CD4-positive, alpha-beta memory T cell (primary cell): ENCODE data around the gene SLC16A7. TPM values are rescaled to one million over a fixed set of nuclear protein-coding genes. Genes with fewer than 3 reads are reported as not detected.
A peak's percentile ranks its signal among the peaks of the same experiment; 100 is the strongest.

Experiments used
- CTCF ChIA-PET: fragments of 350-600 bp; sonication (Branson Sonifier 250); formaldehyde crosslinking; loops from one replicate; lab custom pipeline; 2021; ENCODE audit warnings: inconsistent platforms; ENCODE audit not compliant: partially characterized antibody; lab: Charles Lee
- POLR2A ChIA-PET: fragments of 350-600 bp; sonication (Branson Sonifier 250); formaldehyde crosslinking; loops from one replicate; lab custom pipeline; 2021; ENCODE audit not compliant: partially characterized antibody; lab: Charles Lee
- DNase-seq, 5 donors: peaks; one replicate each; pipeline versions ENCODE4 v3.0.0 to v3.0.0-alpha.2; 2020 to 2022; ENCODE audit warnings: mixed read lengths in 1 of 5
- H3K27ac ChIP-seq: one replicate; pipeline ENCODE4 v1.7.0; 2013; ENCODE audit warnings: low read depth, low read length
- H3K27me3 ChIP-seq: 2 replicates; pipeline ENCODE4 v1.7.0; 2013; ENCODE audit warnings: mild to moderate bottlenecking, low read length, moderate library complexity; ENCODE audit not compliant: insufficient read depth
- H3K36me3 ChIP-seq: 2 replicates; pipeline ENCODE4 v1.7.0; 2013; ENCODE audit warnings: mild to moderate bottlenecking, low read length, moderate library complexity; ENCODE audit not compliant: insufficient read depth
- H3K4me1 ChIP-seq: 2 replicates; pipeline ENCODE4 v1.7.0; 2013; ENCODE audit warnings: mild to moderate bottlenecking, low read length, moderate library complexity; ENCODE audit not compliant: insufficient read depth
- H3K4me3 ChIP-seq, 2 donors: one replicate each; pipeline ENCODE4 v1.7.0; 2013; ENCODE audit warnings: low read length in 2 of 2, mild to moderate bottlenecking in 1 of 2
- H3K9me3 ChIP-seq, 2 donors: one replicate each; pipeline ENCODE4 v1.7.0; 2013; ENCODE audit warnings: low read length in 2 of 2, control low read depth in 1 of 2; ENCODE audit not compliant: control insufficient read depth in 1 of 2
- H3K27ac Mint-ChIP-seq, 7 donors: one replicate each; pipeline ENCODE4 v1.8.0; 2020 to 2021; ENCODE audit warnings: mixed read lengths in 7 of 7, mild to moderate bottlenecking in 6 of 7, inconsistent platforms in 3 of 7, moderate library complexity in 3 of 7
- H3K27me3 Mint-ChIP-seq, 2 donors: one replicate each; pipeline ENCODE4 v1.8.0; 2020 to 2021; ENCODE audit warnings: mixed read lengths in 2 of 2
- H3K36me3 Mint-ChIP-seq, 2 donors: one replicate each; pipeline ENCODE4 v1.8.0; 2020 to 2021; ENCODE audit warnings: mixed read lengths in 2 of 2, inconsistent platforms in 1 of 2, mild to moderate bottlenecking in 1 of 2
- H3K4me1 Mint-ChIP-seq, 4 donors: one replicate each; pipeline ENCODE4 v1.8.0; 2020 to 2021; ENCODE audit warnings: mixed read lengths in 4 of 4, mild to moderate bottlenecking in 1 of 4
- H3K4me3 Mint-ChIP-seq, 8 donors: one replicate each; pipeline ENCODE4 v1.8.0; 2020 to 2021; ENCODE audit warnings: mixed read lengths in 8 of 8, mild to moderate bottlenecking in 7 of 8, moderate library complexity in 6 of 8, inconsistent platforms in 3 of 8
- H3K9me3 Mint-ChIP-seq, 8 donors: one replicate each; pipeline ENCODE4 v1.8.0; 2020 to 2021; ENCODE audit warnings: mixed read lengths in 8 of 8, mild to moderate bottlenecking in 5 of 8, inconsistent platforms in 3 of 8, moderate library complexity in 1 of 8
- intact Hi-C: fragments of 100-400 bp; cut with micrococcal nuclease; formaldehyde crosslinking; loops from one replicate; pipeline ENCODE4 v1.15.1; 2023
- polyA plus RNA-seq, 2 donors: library from polyadenylated mRNA; unstranded; fragments of 300-500 nt; fragmentation: Illumina TruSeq; gene quantifications; one replicate each; pipeline ENCODE4 v1.2.3, GENCODE V29; 2021
- total RNA-seq, 2 experiments: library from RNA; stranded (reverse); gene quantifications; one replicate each; pipeline ENCODE4 v1.2.3, GENCODE V29; 2021

Gene SLC16A7
- total and polyA plus RNA-seq, 4 experiments from 2014 or later = 20.3 to 52.9 (median 37.7) TPM

DNA sequence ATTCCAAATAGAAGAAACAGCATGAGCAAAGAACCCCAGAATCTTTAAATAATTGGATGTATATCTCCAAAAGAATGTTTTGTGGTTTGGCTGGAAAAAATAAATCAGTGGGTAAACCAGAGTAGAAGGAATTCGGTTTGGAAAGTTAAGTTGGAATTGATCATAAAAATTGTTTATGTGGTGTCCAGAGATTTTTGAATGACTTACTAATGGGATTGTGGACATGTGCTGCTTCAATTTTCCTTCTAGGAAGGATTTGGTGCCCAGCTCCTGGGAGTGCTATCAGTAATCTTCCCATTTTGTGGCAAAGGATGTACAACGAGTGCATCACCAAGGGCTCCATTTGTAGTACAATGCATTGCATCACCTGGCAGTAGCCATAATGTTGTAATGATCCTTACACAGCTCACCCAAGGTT, 224.8 kb downstream of the SLC16A7 start:
- H3K9me3 Mint-ChIP-seq = peaks cover 0 to 5% (median 2%) of the 10 kb centered on the region in 8 donors
- ChIA-PET POLR2A (no interaction called here), CTCF (no interaction called here)
- intact Hi-C loops = no loop called here
- Histone ChIP-seq H3K4me1 (no peaks in the 10 kb centered on the region), H3K4me3 (no peak overlapping the region), H3K9me3 (no peaks in the 10 kb centered on the region), H3K27me3 (no peaks in the 10 kb centered on the region), H3K36me3 (no peaks in the 10 kb centered on the region), H3K27ac (no peak overlapping the region)
- no peak overlapping the region for H3K4me3 Mint-ChIP-seq
- DNase-seq = no peak
- H3K27me3 Mint-ChIP-seq = no peaks in the 10 kb centered on the region
- H3K36me3 Mint-ChIP-seq = no peaks in the 10 kb centered on the region
- no peak overlapping the region for H3K27ac Mint-ChIP-seq
- peaks cover 0 to 2% (median 0%) of the 10 kb centered on the region in 4 donors for H3K4me1 Mint-ChIP-seq

DNA sequence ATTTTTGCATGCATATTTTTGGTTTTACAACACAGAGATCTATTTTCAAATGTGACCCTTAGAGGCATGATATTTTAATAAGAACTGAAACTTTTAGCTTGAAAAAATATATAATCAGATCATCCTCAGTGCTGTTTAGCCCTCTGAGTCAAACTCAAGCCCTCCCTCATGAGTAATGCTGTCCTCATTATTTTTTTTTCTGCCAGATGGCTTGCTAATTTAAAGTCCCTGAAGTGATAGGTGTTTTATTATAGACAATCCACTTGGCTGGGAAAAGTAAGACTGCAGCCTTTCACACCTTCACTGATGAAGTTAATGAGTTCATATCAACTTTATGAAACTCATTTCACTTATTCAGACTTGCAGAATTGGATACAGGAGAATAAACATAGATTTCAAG, 227.7 kb downstream of the SLC16A7 start:
- POLR2A ChIA-PET = no interaction called here
- H3K27me3 ChIP-seq = no peaks in the 10 kb centered on the region
- peaks cover 0 to 2% (median 0%) of the 10 kb centered on the region in 8 donors for H3K9me3 Mint-ChIP-seq
- no peaks in the 10 kb centered on the region for H3K36me3 ChIP-seq
- H3K27ac ChIP-seq = no peak overlapping the region
- H3K9me3 ChIP-seq = no peaks in the 10 kb centered on the region
- peaks cover 0 to 2% of the 10 kb centered on the region in 2 donors for H3K27me3 Mint-ChIP-seq
- H3K4me3 Mint-ChIP-seq = no peak overlapping the region
- CTCF ChIA-PET = no interaction called here
- H3K4me1 Mint-ChIP-seq = peaks cover 0 to 2% (median 0%) of the 10 kb centered on the region in 4 donors
- no peaks in the 10 kb centered on the region for H3K4me1 ChIP-seq
- H3K27ac Mint-ChIP-seq = no peak overlapping the region
- DNase-seq = no peak
- H3K36me3 Mint-ChIP-seq = no peaks in the 10 kb centered on the region
- H3K4me3 ChIP-seq = no peak overlapping the region
- intact Hi-C loops = no loop called here

DNA sequence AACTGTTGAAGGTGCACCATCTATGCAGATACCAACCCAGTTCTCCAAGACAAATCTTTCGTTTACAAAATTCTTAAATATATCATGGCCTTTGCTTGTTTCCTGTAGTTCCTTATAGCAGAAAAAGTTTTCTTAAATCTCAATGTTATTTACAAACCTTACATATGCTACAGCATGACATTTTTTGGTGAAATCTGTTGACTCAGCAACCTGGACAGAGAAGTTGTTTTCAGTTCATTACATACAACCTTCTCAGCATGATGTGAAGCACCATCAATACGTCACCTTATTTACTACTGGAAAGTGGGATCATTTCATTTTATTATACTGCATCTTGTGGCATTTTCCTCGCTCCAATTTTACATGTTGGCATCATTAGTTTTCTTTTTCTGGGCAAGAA, 231.9 kb downstream of the SLC16A7 start:
- no peak overlapping the region for H3K4me3 Mint-ChIP-seq
- H3K9me3 ChIP-seq = no peaks in the 10 kb centered on the region

DNA sequence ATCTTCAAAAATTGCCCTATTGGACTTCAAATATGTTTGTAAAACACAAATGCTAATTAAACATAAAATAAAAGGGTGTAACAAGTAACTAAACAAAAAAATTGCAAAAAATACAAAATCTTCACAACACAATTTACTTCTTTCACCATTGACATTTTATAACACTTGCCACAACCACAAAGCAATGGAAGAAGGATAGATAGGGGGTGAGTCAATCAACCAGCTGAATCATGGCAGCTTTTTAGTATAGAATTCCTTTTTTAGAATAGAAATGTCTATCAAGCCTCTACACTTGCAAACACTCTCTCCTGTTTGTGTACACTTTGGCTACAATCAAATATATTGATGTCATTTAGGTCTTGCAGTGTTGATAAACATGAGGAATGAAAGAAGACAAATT, 232.7 kb downstream of the SLC16A7 start:
- CTCF ChIA-PET = no interaction called here
- intact Hi-C loops = no loop called here
- no peaks in the 10 kb centered on the region for H3K4me1 ChIP-seq
- no peak overlapping the region for H3K4me3 ChIP-seq
- H3K4me3 Mint-ChIP-seq = no peak overlapping the region
- POLR2A ChIA-PET = no interaction called here
- H3K27me3 Mint-ChIP-seq = peaks cover 6 to 12% of the 10 kb centered on the region in 2 donors
- no peaks in the 10 kb centered on the region for H3K36me3 Mint-ChIP-seq
- no peaks in the 10 kb centered on the region for H3K36me3 ChIP-seq
- no peak overlapping the region for H3K27ac ChIP-seq
- no peaks in the 10 kb centered on the region for H3K9me3 ChIP-seq
- H3K4me1 Mint-ChIP-seq = no peaks in the 10 kb centered on the region
- no peak overlapping the region for H3K27ac Mint-ChIP-seq
- peaks cover 0 to 2% (median 0%) of the 10 kb centered on the region in 8 donors for H3K9me3 Mint-ChIP-seq
- no peak for DNase-seq
- no peaks in the 10 kb centered on the region for H3K27me3 ChIP-seq

More for the DNA sequence above, 231.9 kb downstream of the SLC16A7 start:
- CTCF ChIA-PET = no interaction called here
- Histone ChIP-seq H3K27ac (no peak overlapping the region), H3K4me1 (no peaks in the 10 kb centered on the region), H3K36me3 (no peaks in the 10 kb centered on the region), H3K4me3 (no peak overlapping the region), H3K27me3 (no peaks in the 10 kb centered on the region)
- H3K36me3 Mint-ChIP-seq = no peaks in the 10 kb centered on the region
- no peak for DNase-seq
- POLR2A ChIA-PET = no interaction called here
- peaks cover 0 to 2% (median 0%) of the 10 kb centered on the region in 8 donors for H3K9me3 Mint-ChIP-seq
- intact Hi-C loops = no loop called here
- H3K27ac Mint-ChIP-seq = no peak overlapping the region
- peaks cover 6 to 11% of the 10 kb centered on the region in 2 donors for H3K27me3 Mint-ChIP-seq
- no peaks in the 10 kb centered on the region for H3K4me1 Mint-ChIP-seq

DNA sequence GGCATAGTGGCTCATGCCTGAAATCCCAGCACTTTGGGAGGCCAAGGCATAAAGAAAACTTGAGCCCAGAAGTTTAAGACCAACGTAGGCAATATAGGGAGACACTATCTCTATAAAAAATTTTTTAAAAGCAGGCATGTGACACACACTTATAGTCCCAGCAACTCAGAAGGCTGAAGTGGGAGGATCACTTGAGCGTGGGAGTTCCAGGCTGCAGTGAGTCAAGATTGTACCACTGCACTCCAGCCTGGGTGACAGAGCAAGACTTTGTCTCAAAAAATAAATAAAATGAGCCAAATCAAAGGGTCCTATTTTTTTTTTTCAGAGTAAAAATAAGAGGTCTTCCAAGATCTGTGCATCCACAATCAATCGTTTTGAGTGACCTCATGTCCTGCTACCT, 237.6 kb downstream of the SLC16A7 start:
- no peaks in the 10 kb centered on the region for H3K27me3 ChIP-seq
- Mint-ChIP-seq H3K36me3 (no peaks in the 10 kb centered on the region), H3K27me3 (peaks cover 6 to 10% of the 10 kb centered on the region in 2 donors), H3K9me3 (no peaks in the 10 kb centered on the region), H3K27ac (no peak overlapping the region), H3K4me3 (no peak overlapping the region), H3K4me1 (no peaks in the 10 kb centered on the region)
- no peak for DNase-seq
- H3K4me1 ChIP-seq = no peaks in the 10 kb centered on the region
- H3K27ac ChIP-seq = no peak overlapping the region
- no peak overlapping the region for H3K4me3 ChIP-seq
- ChIA-PET CTCF (interaction anchor here (1.4 kb wide), 1 partner anchor 430 kb away, joined by 5 read pairs; no protein-coding TSS in a partner anchor), POLR2A (no interaction called here)
- intact Hi-C loops = no loop called here
- no peaks in the 10 kb centered on the region for H3K9me3 ChIP-seq
- H3K36me3 ChIP-seq = no peaks in the 10 kb centered on the region

DNA sequence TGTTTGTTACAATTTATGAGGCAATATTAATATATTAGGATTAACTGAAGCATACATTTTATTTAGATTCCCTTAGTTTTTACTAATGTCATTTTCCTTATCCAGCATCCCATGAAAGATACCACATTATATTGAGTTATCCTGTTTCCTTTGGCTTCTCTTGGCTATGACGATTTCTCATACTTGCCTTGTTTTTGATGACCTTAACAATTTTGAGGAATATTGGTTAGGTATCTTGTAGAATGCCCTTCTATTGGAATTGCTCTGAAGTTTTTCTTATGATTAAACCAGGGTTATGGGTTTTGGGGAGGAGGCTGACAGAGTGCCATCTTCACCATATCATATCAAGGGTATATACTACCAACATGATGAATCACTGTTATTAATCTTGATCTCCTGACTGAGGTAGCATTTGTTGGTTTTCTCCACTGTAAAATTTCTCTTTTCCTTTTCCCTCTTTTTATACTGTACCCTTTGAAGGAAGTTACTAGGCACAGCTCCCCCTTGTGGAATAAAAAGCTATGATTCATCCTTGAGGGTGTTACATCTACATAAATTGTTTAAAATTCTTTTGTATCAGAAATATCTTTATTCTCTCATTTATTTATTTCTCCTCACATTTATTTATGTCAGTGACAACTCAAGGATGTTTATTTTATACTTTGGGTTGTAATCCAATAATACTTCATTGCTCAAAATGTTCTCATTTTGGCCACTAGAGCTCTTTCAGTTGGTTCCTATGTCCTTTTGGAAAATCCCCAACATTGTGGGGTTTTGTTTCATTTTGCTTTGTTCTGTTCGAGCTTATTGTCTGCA, 239.0 kb downstream of the SLC16A7 start:
- Mint-ChIP-seq H3K27me3 (peaks cover 6% of the 10 kb centered on the region in 2 donors), H3K9me3 (no peaks in the 10 kb centered on the region), H3K27ac (peak overlapping the region in 1 of 7 donors; percentile 7), H3K36me3 (no peaks in the 10 kb centered on the region), H3K4me1 (no peaks in the 10 kb centered on the region), H3K4me3 (no peak overlapping the region)
- H3K27me3 ChIP-seq = no peaks in the 10 kb centered on the region
- no peak overlapping the region for H3K4me3 ChIP-seq
- ChIA-PET CTCF (interaction anchor here (0.5 to 2.2 kb wide), 15 partner anchors 9 to 437 kb away, joined by 3 to 13 read pairs (median 4); no protein-coding TSS in a partner anchor), POLR2A (no interaction called here)
- no peaks in the 10 kb centered on the region for H3K9me3 ChIP-seq
- H3K4me1 ChIP-seq = no peaks in the 10 kb centered on the region
- H3K27ac ChIP-seq = no peak overlapping the region
- H3K36me3 ChIP-seq = no peaks in the 10 kb centered on the region
- peak in 4 of 5 donors; percentile 1 to 17 (median 15) for DNase-seq
- intact Hi-C loops = loop anchor here (1.0 to 2.0 kb wide), 3 partner anchors 404 to 1488 kb away; no protein-coding TSS in a partner anchor
